Endodermal cell (in vitro differentiated cells): Measurements from ENCODE around the gene TMEM259. TPM values are rescaled to one million over a fixed set of nuclear protein-coding genes. Genes with fewer than 3 reads are reported as not detected.

Source experiments
- DNase-seq: peaks from one replicate; pipeline ENCODE4 v3.0.0-alpha.2; 2017
- H3K27ac ChIP-seq: 2 replicates; pipeline ENCODE4 v1.5.1; 2013; ENCODE audit warnings: mild to moderate bottlenecking, low read depth, low read length, moderate library complexity
- H3K27me3 ChIP-seq: 2 replicates; pipeline ENCODE4 v1.6.1; 2013; ENCODE audit warnings: mild to moderate bottlenecking, low read length, moderate library complexity; ENCODE audit not compliant: insufficient read depth, control insufficient read depth, poor library complexity, severe bottlenecking
- H3K36me3 ChIP-seq: 2 replicates; pipeline ENCODE4 v1.7.0; 2013; ENCODE audit warnings: mild to moderate bottlenecking, low read length, moderate library complexity; ENCODE audit not compliant: control insufficient read depth, insufficient read depth
- H3K4me1 ChIP-seq: one replicate; pipeline ENCODE4 v1.7.0; 2013; ENCODE audit warnings: low read length; ENCODE audit not compliant: control insufficient read depth, insufficient read depth
- H3K4me3 ChIP-seq: 2 replicates; pipeline ENCODE4 v1.5.1; 2013; ENCODE audit warnings: mild to moderate bottlenecking, low read length, moderate library complexity
- H3K9ac ChIP-seq: 2 replicates; pipeline ENCODE4 v1.6.1; 2013; ENCODE audit warnings: mild to moderate bottlenecking, low read length, moderate library complexity; ENCODE audit not compliant: poor library complexity, severe bottlenecking; ENCODE audit errors: extremely low read depth
- H3K9me3 ChIP-seq: 2 replicates; pipeline ENCODE4 v1.6.1; 2013; ENCODE audit warnings: mild to moderate bottlenecking, low read length, moderate library complexity; ENCODE audit not compliant: control insufficient read depth
- H3K27ac Mint-ChIP-seq: 2 replicates; pipeline ENCODE4 v1.8.0; 2020; ENCODE audit warnings: mixed read lengths
- H3K27me3 Mint-ChIP-seq: 2 replicates; pipeline ENCODE4 v1.8.0; 2021; ENCODE audit warnings: mild to moderate bottlenecking, mixed read lengths; ENCODE audit not compliant: insufficient read depth
- H3K36me3 Mint-ChIP-seq: 2 replicates; pipeline ENCODE4 v1.8.0; 2020; ENCODE audit warnings: low read depth, mixed read lengths
- H3K4me1 Mint-ChIP-seq: 2 replicates; pipeline ENCODE4 v1.8.0; 2020; ENCODE audit warnings: mixed read lengths
- H3K4me3 Mint-ChIP-seq: 2 replicates; pipeline ENCODE4 v1.8.0; 2020; ENCODE audit warnings: mild to moderate bottlenecking, moderate library complexity, mixed read lengths
- H3K9me3 Mint-ChIP-seq: 2 replicates; pipeline ENCODE4 v1.8.0; 2020; ENCODE audit warnings: mild to moderate bottlenecking, mixed read lengths
- CTCF ChIP-seq: fragments of 200-600 bp; sonication (generic); conservative IDR thresholded peaks from 2 replicates; pipeline ENCODE4 v1.5.0; 2021; ENCODE audit warnings: antibody characterized with exemption, mild to moderate bottlenecking
- WGBS, 2 experiments: methylation state at CpG; one replicate each; pipeline versions ENCODE4 v1.1.5 to v1.1.7; 2013; ENCODE audit warnings: missing lambda C conversion rate in 2 of 2, mixed read lengths in 1 of 2; ENCODE audit not compliant: insufficient coverage in 1 of 2, insufficient read length in 1 of 2; 5-methylcytosine and 5-hydroxymethylcytosine counted together
- total RNA-seq, 2 donors: library from RNA; stranded (reverse); fragmentation: NEBNext Ultra II Directional in 1 of 2; extraction: Animal tissue kit (Norgen Biotek cat#: 25700) in 1 of 2; gene quantifications; 2 replicates in 1 of 2; 3 replicates in 1 of 2; pipeline ENCODE4 v1.2.1, GENCODE V29; 2021

The TMEM259 gene
- total RNA-seq, 2 donors from 2014 or later, result 157 to 176 TPM

GRCh38 chr19:1039646-1040475 lies 18.9 kb upstream of the TMEM259 start, which contains the start of gene ABCA7:
ABCA7 (plus strand) TSS chr19:1040107; CDS start chr19:1041362, 1,255 bp downstream.
- peak within 1 kb of the TSS; percentile 93 for H3K27ac Mint-ChIP-seq
- H3K9ac ChIP-seq, result peak within 1 kb of the TSS; percentile 71
- no peaks in the 10 kb centered on the region for H3K4me1 ChIP-seq
- H3K9me3 Mint-ChIP-seq, result no peaks in the 10 kb centered on the region
- H3K4me3 Mint-ChIP-seq, result peak within 1 kb of the TSS; percentile 82
- 5 to 8% methylated on average over 28 to 56 of the region's 56 CpGs for WGBS, 2 experiments
- no peaks in the 10 kb centered on the region for H3K27me3 ChIP-seq
- H3K27me3 Mint-ChIP-seq, result no peaks in the 10 kb centered on the region
- H3K27ac ChIP-seq, result no peak within 1 kb of the TSS
- H3K9me3 ChIP-seq, result no peaks in the 10 kb centered on the region
- TF ChIP-seq CTCF, result no peak
- peak within 1 kb of the TSS; percentile 91 for H3K4me3 ChIP-seq
- peak; percentile 100 for DNase-seq
- H3K4me1 Mint-ChIP-seq, result peaks cover 7% of the 10 kb centered on the region
- H3K36me3 ChIP-seq, result peaks cover 45% of the 10 kb centered on the region
- H3K36me3 Mint-ChIP-seq, result peaks cover 40% of the 10 kb centered on the region

- peak; percentile 76 for DNase-seq
Observed at GRCh38 chr19:1038978-1039645, 18.2 kb upstream of the TMEM259 start.

More at GRCh38 chr19:1038978-1039645, 18.2 kb upstream of the TMEM259 start:
- no peak for TF ChIP-seq CTCF
- Mint-ChIP-seq H3K27me3 (no peaks in the 10 kb centered on the region), H3K9me3 (no peaks in the 10 kb centered on the region), H3K4me1 (peaks cover 7% of the 10 kb centered on the region), H3K36me3 (peaks cover 39% of the 10 kb centered on the region), H3K4me3 (peak overlapping the region; percentile 82), H3K27ac (peak overlapping the region; percentile 59)
- Histone ChIP-seq H3K27me3 (no peaks in the 10 kb centered on the region), H3K4me3 (peak overlapping the region; percentile 91), H3K9me3 (no peaks in the 10 kb centered on the region), H3K27ac (no peak overlapping the region), H3K9ac (peak overlapping the region; percentile 35), H3K36me3 (peaks cover 41% of the 10 kb centered on the region), H3K4me1 (no peaks in the 10 kb centered on the region)
- WGBS, 2 experiments, result 72% methylated on average over 18 to 22 of the region's 22 CpGs
